LHCN-M2 (cell line): ENCODE data around the gene SLC26A8. TPM values are rescaled to one million over a fixed set of nuclear protein-coding genes. Genes with fewer than 3 reads are reported as not detected.
"Not testable (repeated sequence)": the region's sequence is repeated elsewhere in the genome, so short reads cannot be mapped to it uniquely, and the experiment has no call there.

Source experiments
- DNase-seq: peaks from one replicate; pipeline ENCODE4 v3.0.0-alpha.2; 2012; ENCODE audit warnings: low read depth
- total RNA-seq: library from RNA; depleted of rRNA; stranded (reverse); fragments of >200 nt; gene quantifications from 2 replicates; pipeline ENCODE4 v1.2.3, GENCODE V29; 2014

SLC26A8 gene
- total RNA-seq, 1 experiment from 2014 or later = not detected

DNA sequence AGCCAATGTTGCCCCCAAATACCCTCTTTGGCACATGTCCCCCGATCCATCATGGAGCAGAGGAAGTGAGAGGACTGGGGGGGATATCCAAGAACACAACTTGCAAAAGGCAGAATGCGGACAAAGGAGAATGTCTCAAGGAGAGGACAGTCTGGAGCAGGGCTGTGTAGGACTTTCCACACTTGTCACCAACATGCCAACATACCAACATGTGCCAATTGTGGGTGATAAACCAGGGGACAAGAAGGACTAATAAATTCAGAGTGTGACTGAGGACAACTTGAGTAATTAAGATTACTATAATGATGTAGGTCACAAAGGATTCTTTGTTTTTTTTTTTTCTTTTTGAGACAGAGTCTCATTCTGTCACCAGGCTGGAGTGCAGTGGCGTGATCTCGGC, 8.8 kb downstream of the SLC26A8 start:
- DNase-seq = no peak

- DNase-seq = no peak
Measured at GRCh38 chr6:36000451-36000850, 24.0 kb downstream of the SLC26A8 start.

- no peak for DNase-seq
Measured at GRCh38 chr6:35993150-35993549, 31.3 kb downstream of the SLC26A8 start.

DNA sequence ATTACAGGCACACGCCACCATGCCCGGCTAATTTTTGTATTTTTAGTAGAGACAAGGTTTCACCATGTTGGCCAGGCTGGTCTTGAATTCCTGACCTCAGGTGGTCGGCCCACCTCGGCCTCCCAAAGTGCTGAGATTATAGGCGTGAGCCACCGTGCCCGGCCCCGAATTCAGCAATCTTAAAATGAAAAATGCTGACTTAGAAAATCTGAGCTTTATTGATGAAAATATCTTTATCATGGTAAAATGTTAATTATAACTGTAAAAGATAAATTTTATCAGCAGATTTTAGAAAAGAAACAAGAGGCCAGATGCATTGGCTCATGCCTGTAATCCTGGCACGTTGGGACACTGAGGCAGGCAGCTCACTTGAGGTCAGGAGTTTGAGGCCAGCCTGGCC, 36.4 kb downstream of the SLC26A8 start:
- DNase-seq = not testable (repeated sequence)

GRCh38 chr6:35984701-35985100, 39.7 kb downstream of the SLC26A8 start:
- no peak for DNase-seq

DNA sequence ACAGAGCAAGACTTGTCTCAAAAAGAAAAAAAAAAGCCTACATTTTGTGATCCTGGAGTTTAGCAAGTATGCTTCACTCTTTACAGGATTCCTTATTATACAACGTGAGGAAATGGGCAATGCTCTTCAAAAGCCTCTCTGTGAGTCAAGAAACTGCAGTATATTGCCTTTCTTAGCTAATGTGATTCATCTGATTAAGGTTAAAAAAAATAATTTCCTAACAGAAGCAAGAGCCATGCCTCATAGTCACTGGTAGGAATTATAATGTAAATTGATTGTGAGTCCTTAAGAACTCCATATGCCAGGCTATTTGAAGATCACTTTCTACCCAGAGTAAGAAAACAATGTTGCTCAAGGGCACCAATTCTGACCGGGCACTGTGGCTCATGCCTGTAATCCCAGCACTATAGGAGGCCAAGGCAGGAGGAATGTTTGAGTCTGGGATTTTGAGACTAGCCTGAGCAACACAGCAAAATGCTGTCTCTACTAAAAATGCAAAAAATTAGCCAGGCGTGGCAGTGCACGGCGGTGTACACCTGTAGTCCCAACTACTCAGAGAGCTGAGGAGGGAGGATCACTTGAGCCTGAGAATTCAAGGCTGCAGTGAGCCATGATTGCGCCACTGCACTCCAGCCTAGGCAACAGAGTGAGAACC, 43.3 kb downstream of the SLC26A8 start:
- DNase-seq = no peak

GRCh38 chr6:35980126-35980525, 44.3 kb downstream of the SLC26A8 start:
- not testable (repeated sequence) for DNase-seq

DNA sequence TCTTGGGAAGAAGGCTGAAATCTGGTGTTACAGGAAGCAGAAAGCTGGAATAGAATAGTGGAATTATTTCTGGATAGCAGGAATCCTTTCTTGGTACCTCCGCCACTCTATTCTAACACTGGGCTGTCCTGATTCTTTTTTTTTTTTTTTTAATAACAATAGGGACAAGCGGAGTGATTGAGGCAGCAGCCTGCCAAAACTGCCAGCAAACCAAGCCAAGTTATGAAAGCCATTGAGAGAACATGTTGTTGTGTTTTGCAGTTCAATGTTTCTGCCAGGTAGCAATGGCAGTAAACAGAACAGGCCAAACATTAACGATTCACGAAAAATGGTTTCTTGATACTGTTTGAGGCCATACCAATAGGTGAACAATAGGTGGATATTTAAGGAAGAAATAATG, 47.1 kb downstream of the SLC26A8 start:
- no peak for DNase-seq

DNA sequence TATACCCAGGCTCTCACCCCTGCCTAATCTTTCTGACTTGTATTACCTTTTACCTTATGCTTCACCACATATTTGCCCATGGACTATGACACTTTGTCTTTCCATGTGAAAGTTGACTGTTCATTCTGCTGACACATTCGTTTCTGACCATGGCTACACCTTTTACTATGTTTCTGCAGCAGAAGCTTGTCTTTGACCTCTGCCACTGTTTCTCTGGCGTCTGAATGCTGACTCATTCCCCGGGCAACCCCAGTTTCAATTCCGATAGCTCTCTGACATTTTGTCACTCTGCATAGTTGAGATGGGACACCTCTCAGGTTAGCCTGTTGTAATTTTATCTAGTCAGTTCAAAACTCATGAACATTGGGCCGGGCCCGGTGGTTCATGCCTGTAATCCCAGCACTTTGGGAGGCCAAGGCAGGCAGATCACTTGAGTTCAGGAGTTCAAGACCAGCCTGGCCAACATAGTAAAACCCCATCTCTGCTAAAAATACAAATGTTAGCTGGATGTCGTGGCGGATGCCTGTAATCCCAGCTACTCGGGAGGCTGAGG, 50.7 kb downstream of the SLC26A8 start:
- DNase-seq = no peak

GRCh38 chr6:35972471-35973367, 51.7 kb downstream of the SLC26A8 start:
- no peak for DNase-seq

DNA sequence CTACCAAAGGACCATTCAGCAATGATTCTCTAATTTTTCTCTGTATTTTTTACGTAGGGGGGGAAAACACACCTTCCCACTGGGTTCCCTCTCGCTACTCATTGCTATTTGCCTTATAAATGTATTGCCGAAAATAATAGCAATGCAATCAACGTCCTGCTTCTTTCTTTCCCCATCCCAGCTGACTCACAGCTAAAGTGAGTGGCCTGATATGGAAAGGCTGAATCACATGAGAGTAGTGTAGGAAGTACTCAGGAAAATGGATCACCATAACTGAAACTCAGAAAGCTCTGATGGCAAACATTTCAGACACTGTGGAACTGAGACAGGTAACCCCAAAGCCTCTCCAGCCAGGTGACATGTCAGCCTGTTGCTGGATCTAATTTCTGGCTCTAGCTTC, 54.3 kb downstream of the SLC26A8 start:
- peak; percentile 48 for DNase-seq

- no peak for DNase-seq
Measured at GRCh38 chr6:35969646-35970045, 54.8 kb downstream of the SLC26A8 start.

GRCh38 chr6:35968821-35969220, 55.6 kb downstream of the SLC26A8 start:
- no peak for DNase-seq

DNA sequence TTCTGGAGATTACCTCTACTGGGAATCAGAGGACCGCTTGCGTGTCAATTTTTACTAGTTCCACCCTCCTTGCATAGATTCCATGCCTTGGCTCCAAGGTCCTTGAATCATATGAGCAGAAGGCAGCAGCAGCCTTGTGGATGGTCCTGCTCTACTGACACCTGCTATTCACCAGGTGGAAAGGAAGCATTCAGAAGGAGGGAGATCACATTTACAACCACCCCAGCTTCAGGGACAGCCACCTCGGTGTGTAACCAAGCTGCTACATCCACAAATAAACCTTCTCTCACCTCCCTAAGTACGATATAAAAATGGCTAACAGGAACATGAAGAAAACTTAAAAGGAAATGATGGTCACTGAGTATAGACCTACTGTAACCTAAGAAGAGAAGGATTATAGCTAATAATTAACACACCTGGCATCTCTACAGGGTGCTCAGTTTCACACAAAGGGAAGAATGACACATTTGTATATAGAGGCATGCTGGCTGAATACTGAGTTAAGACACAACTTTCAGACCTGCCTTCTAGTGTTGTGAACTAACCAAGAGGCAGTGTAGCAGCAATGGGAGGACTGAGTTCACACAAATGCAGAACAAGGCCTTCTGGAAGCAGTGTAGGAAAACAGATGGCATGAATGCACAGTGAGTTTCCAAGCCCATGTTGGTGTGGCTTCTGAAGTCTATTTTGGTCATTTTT, 57.2 kb downstream of the SLC26A8 start:
- no peak for DNase-seq

DNA sequence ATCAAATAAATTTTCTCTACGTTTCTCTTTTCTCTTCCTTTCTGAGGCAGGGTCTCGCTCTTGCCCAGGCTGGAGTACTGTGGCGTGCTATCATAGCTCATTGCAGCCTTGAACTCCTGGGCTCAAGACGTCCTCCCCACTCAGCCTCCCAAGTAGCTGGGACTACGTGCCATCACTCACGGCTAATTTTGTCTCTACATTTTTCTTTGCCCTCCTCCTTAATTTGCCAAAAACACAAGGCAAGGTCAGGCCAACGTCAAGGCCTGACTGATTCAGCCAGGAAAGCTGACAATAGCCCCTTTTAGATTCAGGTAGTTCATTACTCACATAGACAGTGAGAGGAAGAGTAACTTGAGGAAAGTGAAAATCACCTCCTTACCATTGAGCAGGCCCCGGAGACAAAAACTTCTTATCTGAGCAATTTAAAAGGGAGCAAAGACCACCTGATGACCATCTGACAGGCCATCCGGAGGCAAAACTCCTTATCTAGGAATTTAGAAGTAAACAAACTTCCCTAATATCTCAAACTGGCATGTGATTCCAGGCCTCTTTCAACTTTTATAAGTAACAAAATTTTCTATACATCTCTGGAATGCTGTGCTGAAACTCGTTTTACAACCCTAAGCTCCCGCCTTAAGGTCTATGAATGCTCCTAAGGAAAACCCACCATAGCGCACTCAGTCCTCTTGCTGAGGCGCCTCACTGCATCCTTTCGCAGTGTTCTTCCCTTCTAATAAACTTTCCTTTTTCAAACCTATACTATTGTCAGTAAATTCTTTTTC, 61.5 kb downstream of the SLC26A8 start:
- DNase-seq = no peak

DNA sequence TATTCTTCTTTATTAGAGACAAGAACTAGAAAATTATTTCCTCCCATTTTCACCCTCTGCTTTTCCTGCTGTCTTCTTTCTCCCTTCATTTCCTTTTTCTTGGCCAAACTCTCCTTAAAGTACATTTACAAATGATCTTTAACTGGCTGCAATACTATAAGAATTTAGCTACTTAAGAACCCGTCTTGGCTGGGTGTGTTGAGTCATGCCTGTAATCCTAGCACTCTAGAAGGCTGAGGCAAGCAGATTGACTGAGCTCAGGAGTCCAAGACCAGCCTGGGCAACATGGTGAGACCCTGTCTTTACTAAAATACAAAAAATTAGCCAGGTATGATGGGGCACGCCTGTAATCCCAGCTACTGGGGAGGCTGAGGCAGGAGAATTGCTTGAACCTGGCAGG, 64.3 kb downstream of the SLC26A8 start:
- no peak for DNase-seq

DNA sequence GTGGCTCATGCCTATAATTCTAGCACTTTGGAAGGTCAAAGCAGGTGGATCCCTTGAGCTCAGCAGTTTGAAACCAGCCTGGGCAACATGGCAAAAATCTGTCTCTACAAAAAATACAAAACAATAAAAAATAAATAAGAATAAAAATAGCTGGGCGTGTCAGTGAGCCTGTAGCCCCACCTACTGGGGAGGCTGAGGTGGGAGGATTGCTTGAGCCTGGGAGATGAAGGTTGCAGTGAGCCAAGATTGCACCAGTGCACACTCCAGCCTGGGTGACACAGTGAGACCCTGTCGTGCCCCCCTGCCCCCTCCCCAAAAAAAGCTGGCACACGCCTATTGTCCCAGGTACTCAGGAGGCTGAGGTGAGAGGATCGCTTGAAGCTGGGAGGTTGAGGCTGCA, 68.5 kb downstream of the SLC26A8 start:
- DNase-seq = no peak

DNA sequence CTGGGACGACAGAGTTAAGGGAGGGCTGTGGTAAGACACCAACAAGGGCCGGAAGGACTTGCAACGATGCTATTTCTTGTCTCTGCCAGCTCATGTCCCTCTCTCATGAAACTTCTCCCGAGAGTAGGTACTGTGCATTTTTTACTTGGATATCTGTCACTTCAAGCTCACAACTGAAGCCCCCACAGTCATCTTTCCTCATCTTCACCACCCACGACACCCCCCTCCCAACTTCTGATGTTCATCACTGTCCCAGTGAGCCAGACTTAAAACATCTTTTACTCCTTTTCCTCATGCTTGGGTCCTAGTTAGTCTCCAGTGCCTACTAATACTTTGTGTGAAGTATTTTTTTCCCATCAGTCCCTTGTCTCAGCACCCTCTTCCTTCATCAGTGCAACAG, 68.9 kb downstream of the SLC26A8 start:
- DNase-seq = no peak

DNA sequence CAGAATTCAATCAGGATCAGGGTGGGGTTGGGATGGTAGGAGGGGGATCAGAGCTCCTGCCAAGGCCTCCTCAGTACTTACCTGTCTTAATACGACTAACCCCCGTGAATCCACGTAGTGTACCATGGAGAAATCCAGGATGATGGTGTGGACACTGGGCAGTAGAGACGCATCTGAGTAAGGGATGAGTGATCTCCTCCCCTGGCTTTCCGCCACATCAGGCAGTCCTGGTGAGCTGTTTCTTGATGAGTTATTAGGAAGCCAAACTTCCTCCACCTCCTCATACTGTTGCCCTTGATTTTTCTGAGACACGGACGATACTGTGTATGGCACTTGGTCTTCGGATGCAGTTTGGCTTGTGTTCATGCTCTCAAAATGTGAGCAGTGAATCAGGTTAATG, 69.4 kb downstream of the SLC26A8 start:
- DNase-seq = peak; percentile 12

DNA sequence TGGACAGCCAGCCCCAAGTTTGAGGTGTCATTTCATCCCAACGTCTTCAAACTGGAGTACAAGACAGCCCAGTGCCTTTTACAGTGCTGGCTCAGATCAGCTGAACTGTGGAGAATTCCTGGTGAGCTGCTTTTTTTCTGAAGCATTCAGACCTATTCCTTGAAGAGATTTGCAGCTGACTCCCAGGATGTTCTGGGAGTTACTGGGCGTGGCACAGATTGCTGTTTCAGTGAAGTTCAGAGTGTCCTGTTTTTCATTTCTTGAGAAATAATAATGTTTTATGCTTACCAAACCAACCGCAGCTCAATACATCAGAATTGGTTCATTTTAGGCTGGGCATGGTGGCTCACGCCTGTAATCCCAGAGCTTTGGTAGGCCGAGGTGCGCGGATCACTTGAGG, 70.1 kb downstream of the SLC26A8 start:
- no peak for DNase-seq

- peak; percentile 33 for DNase-seq
Measured at GRCh38 chr6:35948725-35949124, 75.7 kb downstream of the SLC26A8 start.
